Immature natural killer cell (primary cell): Measurements from ENCODE around the gene WASF1. TPM values are rescaled to one million over a fixed set of nuclear protein-coding genes. Genes with fewer than 3 reads are reported as not detected.
A peak's percentile ranks its signal among the peaks of the same experiment; 100 is the strongest.
"Not testable (repeated sequence)": the region's sequence is repeated elsewhere in the genome, so short reads cannot be mapped to it uniquely, and the experiment has no call there.

Experiments
- DNase-seq, 3 donors: peaks; one replicate each; pipeline ENCODE4 v3.0.0; 2022; ENCODE audit warnings: mixed read lengths in 1 of 3
- H3K27ac Mint-ChIP-seq, 6 donors: one replicate each; pipeline ENCODE4 v1.8.0; 2020; ENCODE audit warnings: mixed read lengths in 6 of 6, mild to moderate bottlenecking in 5 of 6, inconsistent platforms in 4 of 6, moderate library complexity in 3 of 6
- H3K27me3 Mint-ChIP-seq, 3 donors: one replicate each; pipeline ENCODE4 v1.8.0; 2020 to 2021; ENCODE audit warnings: low read depth in 3 of 3, mild to moderate bottlenecking in 3 of 3, mixed read lengths in 3 of 3, moderate library complexity in 3 of 3, inconsistent platforms in 1 of 3
- H3K36me3 Mint-ChIP-seq, 3 donors: one replicate each; pipeline ENCODE4 v1.8.0; 2020; ENCODE audit warnings: mixed read lengths in 3 of 3, inconsistent platforms in 2 of 3, mild to moderate bottlenecking in 2 of 3
- H3K4me1 Mint-ChIP-seq, 2 donors: one replicate each; pipeline ENCODE4 v1.8.0; 2020; ENCODE audit warnings: inconsistent platforms in 2 of 2, mild to moderate bottlenecking in 2 of 2, mixed read lengths in 2 of 2, moderate library complexity in 1 of 2
- H3K4me3 Mint-ChIP-seq, 5 donors: one replicate each; pipeline ENCODE4 v1.8.0; 2020; ENCODE audit warnings: mild to moderate bottlenecking in 5 of 5, mixed read lengths in 5 of 5, inconsistent platforms in 3 of 5, moderate library complexity in 3 of 5
- H3K9me3 Mint-ChIP-seq, 6 donors: one replicate each; pipeline ENCODE4 v1.8.0; 2020; ENCODE audit warnings: mild to moderate bottlenecking in 6 of 6, mixed read lengths in 6 of 6, inconsistent platforms in 4 of 6, moderate library complexity in 3 of 6
- polyA plus RNA-seq, 3 donors: library from polyadenylated mRNA; unstranded; fragments of 300-500 nt; fragmentation: Illumina TruSeq; gene quantifications; one replicate each; pipeline ENCODE4 v1.2.3, GENCODE V29; 2021

WASF1 gene
- polyA plus RNA-seq, 3 donors from 2014 or later = 0.34 to 0.52 TPM; not detected in 1

- Mint-ChIP-seq H3K4me3 (no peak overlapping the region), H3K27me3 (peaks cover 0 to 10% (median 2%) of the 10 kb centered on the region in 3 donors), H3K4me1 (no peaks in the 10 kb centered on the region), H3K36me3 (no peaks in the 10 kb centered on the region), H3K9me3 (no peaks in the 10 kb centered on the region), H3K27ac (no peak overlapping the region)
- no peak for DNase-seq
Measured at GRCh38 chr6:110095101-110095500, 84.4 kb downstream of the WASF1 start.

- DNase-seq = no peak
- H3K4me3 Mint-ChIP-seq = no peak overlapping the region
Measured at GRCh38 chr6:110093981-110094380, 85.5 kb downstream of the WASF1 start.

GRCh38 chr6:110090876-110091275, 88.6 kb downstream of the WASF1 start:
- Mint-ChIP-seq H3K27me3 (peaks cover 0 to 20% (median 0%) of the 10 kb centered on the region in 3 donors), H3K4me1 (no peaks in the 10 kb centered on the region), H3K36me3 (no peaks in the 10 kb centered on the region), H3K4me3 (no peak overlapping the region), H3K27ac (no peak overlapping the region), H3K9me3 (no peaks in the 10 kb centered on the region)
- DNase-seq = no peak

More at GRCh38 chr6:110093981-110094380, 85.5 kb downstream of the WASF1 start:
- Mint-ChIP-seq H3K4me1 (no peaks in the 10 kb centered on the region), H3K27ac (no peak overlapping the region), H3K36me3 (no peaks in the 10 kb centered on the region), H3K9me3 (no peaks in the 10 kb centered on the region), H3K27me3 (peaks cover 0 to 10% (median 2%) of the 10 kb centered on the region in 3 donors)

GRCh38 chr6:110089323-110089722, 90.1 kb downstream of the WASF1 start:
- no peaks in the 10 kb centered on the region for H3K4me1 Mint-ChIP-seq
- H3K9me3 Mint-ChIP-seq = no peaks in the 10 kb centered on the region
- no peaks in the 10 kb centered on the region for H3K36me3 Mint-ChIP-seq
- DNase-seq = no peak
- peaks cover 0 to 16% (median 0%) of the 10 kb centered on the region in 3 donors for H3K27me3 Mint-ChIP-seq
- H3K27ac Mint-ChIP-seq = no peak overlapping the region
- H3K4me3 Mint-ChIP-seq = no peak overlapping the region

- no peak overlapping the region for H3K27ac Mint-ChIP-seq
Measured at GRCh38 chr6:110085285-110085684, 94.2 kb downstream of the WASF1 start.

GRCh38 chr6:110083875-110084585, 95.4 kb downstream of the WASF1 start:
- Mint-ChIP-seq H3K36me3 (no peaks in the 10 kb centered on the region), H3K27me3 (peaks cover 2 to 14% (median 3%) of the 10 kb centered on the region in 3 donors), H3K4me1 (no peaks in the 10 kb centered on the region), H3K27ac (no peak overlapping the region), H3K9me3 (peaks cover 0 to 2% (median 0%) of the 10 kb centered on the region in 6 donors), H3K4me3 (no peak overlapping the region)
- DNase-seq = no peak

More at GRCh38 chr6:110085285-110085684, 94.2 kb downstream of the WASF1 start:
- peaks cover 0 to 2% (median 0%) of the 10 kb centered on the region in 6 donors for H3K9me3 Mint-ChIP-seq
- H3K4me1 Mint-ChIP-seq = no peaks in the 10 kb centered on the region
- H3K4me3 Mint-ChIP-seq = no peak overlapping the region
- DNase-seq = no peak
- no peaks in the 10 kb centered on the region for H3K36me3 Mint-ChIP-seq
- H3K27me3 Mint-ChIP-seq = peaks cover 0 to 14% (median 0%) of the 10 kb centered on the region in 3 donors

- peaks cover 2 to 5% (median 3%) of the 10 kb centered on the region in 3 donors for H3K27me3 Mint-ChIP-seq
- no peaks in the 10 kb centered on the region for H3K9me3 Mint-ChIP-seq
- H3K4me1 Mint-ChIP-seq = no peaks in the 10 kb centered on the region
- no peak overlapping the region for H3K27ac Mint-ChIP-seq
- H3K4me3 Mint-ChIP-seq = no peak overlapping the region
- no peaks in the 10 kb centered on the region for H3K36me3 Mint-ChIP-seq
- no peak for DNase-seq
Measured at GRCh38 chr6:110075406-110075805, 104.1 kb downstream of the WASF1 start.

- not testable (repeated sequence) for H3K9me3 Mint-ChIP-seq, H3K36me3 Mint-ChIP-seq, H3K4me3 Mint-ChIP-seq, H3K27me3 Mint-ChIP-seq, H3K27ac Mint-ChIP-seq, DNase-seq, H3K4me1 Mint-ChIP-seq
Measured at GRCh38 chr6:110073474-110073873, 106.0 kb downstream of the WASF1 start.

- no peaks in the 10 kb centered on the region for H3K36me3 Mint-ChIP-seq
- H3K9me3 Mint-ChIP-seq = no peaks in the 10 kb centered on the region
- no peak overlapping the region for H3K4me3 Mint-ChIP-seq
- peaks cover 2 to 4% of the 10 kb centered on the region in 2 donors for H3K4me1 Mint-ChIP-seq
- no peak for DNase-seq
- peaks cover 8 to 11% (median 9%) of the 10 kb centered on the region in 3 donors for H3K27me3 Mint-ChIP-seq
- H3K27ac Mint-ChIP-seq = no peak overlapping the region
Measured at GRCh38 chr6:110068592-110068967, 110.9 kb downstream of the WASF1 start.

- Mint-ChIP-seq H3K27ac (no peak overlapping the region), H3K27me3 (peaks cover 8 to 11% (median 9%) of the 10 kb centered on the region in 3 donors), H3K9me3 (no peaks in the 10 kb centered on the region), H3K4me3 (no peak overlapping the region), H3K4me1 (peaks cover 2 to 7% of the 10 kb centered on the region in 2 donors), H3K36me3 (no peaks in the 10 kb centered on the region)
- DNase-seq = no peak
Measured at GRCh38 chr6:110067837-110068591, 111.5 kb downstream of the WASF1 start.

GRCh38 chr6:110064744-110065524, 114.5 kb downstream of the WASF1 start:
- no peak for DNase-seq
- no peaks in the 10 kb centered on the region for H3K9me3 Mint-ChIP-seq
- peaks cover 2 to 7% of the 10 kb centered on the region in 2 donors for H3K4me1 Mint-ChIP-seq
- H3K27ac Mint-ChIP-seq = no peak overlapping the region
- H3K4me3 Mint-ChIP-seq = no peak overlapping the region
- no peaks in the 10 kb centered on the region for H3K36me3 Mint-ChIP-seq
- peaks cover 6 to 13% (median 8%) of the 10 kb centered on the region in 3 donors for H3K27me3 Mint-ChIP-seq

GRCh38 chr6:110063594-110064263, 115.7 kb downstream of the WASF1 start:
- Mint-ChIP-seq H3K27ac (no peak overlapping the region), H3K4me3 (no peak overlapping the region), H3K36me3 (no peaks in the 10 kb centered on the region), H3K27me3 (peaks cover 5 to 13% (median 6%) of the 10 kb centered on the region in 3 donors), H3K4me1 (peaks cover 2 to 7% of the 10 kb centered on the region in 2 donors), H3K9me3 (no peaks in the 10 kb centered on the region)
- peak in 2 of 3 donors; percentile 6 to 16 for DNase-seq

- H3K27me3 Mint-ChIP-seq = peaks cover 2 to 5% (median 5%) of the 10 kb centered on the region in 3 donors
- peaks cover 4 to 9% of the 10 kb centered on the region in 2 donors for H3K4me1 Mint-ChIP-seq
- H3K27ac Mint-ChIP-seq = no peak overlapping the region
- no peaks in the 10 kb centered on the region for H3K36me3 Mint-ChIP-seq
- H3K9me3 Mint-ChIP-seq = no peaks in the 10 kb centered on the region
- DNase-seq = no peak
- no peak overlapping the region for H3K4me3 Mint-ChIP-seq
Measured at GRCh38 chr6:110055387-110055735, 124.1 kb downstream of the WASF1 start.
